Esophagus squamous epithelium (tissue), 5 donors: ENCODE results near the gene TNP2. TPM values are rescaled to one million over a fixed set of nuclear protein-coding genes. Genes with fewer than 3 reads are reported as not detected.

Source experiments
- DNase-seq: peaks from one replicate; lab custom pipeline; 2025; lab: John Stamatoyannopoulos, UW
- H3K27ac ChIP-seq, 4 donors: fragments of 200-600 bp; sonication (generic); one replicate each; pipeline ENCODE4 v1.5.1; 2016 to 2019; ENCODE audit warnings: mild to moderate bottlenecking in 1 of 4
- H3K27me3 ChIP-seq, 4 donors: fragments of 200-600 bp; sonication (generic); 1 replicate in 3 of 4; 2 replicates in 1 of 4; pipeline versions ENCODE4 v1.5.1 to v1.6.0; 2017 to 2021; ENCODE audit warnings: antibody characterized with exemption in 1 of 4
- H3K36me3 ChIP-seq, 3 donors: fragments of 200-600 bp; sonication (generic); one replicate each; pipeline ENCODE4 v1.5.1; 2016 to 2019
- H3K4me1 ChIP-seq, 3 donors: fragments of 200-600 bp; sonication (generic); one replicate each; pipeline ENCODE4 v1.5.1; 2017 to 2019
- H3K4me3 ChIP-seq, 4 donors: fragments of 200-600 bp; sonication (generic); 1 replicate in 3 of 4; 2 replicates in 1 of 4; pipeline ENCODE4 v1.5.1; 2016 to 2019; ENCODE audit warnings: mild to moderate bottlenecking in 2 of 4, moderate library complexity in 1 of 4
- H3K9me3 ChIP-seq, 3 donors: fragments of 200-600 bp; sonication (generic); one replicate each; pipeline ENCODE4 v1.5.1; 2016 to 2019
- CTCF ChIP-seq, 6 experiments: fragments of 450-650 bp in 4 of 6; fragments of 200-600 bp in 2 of 6; sonication (generic) in 2 of 6; IDR thresholded peaks; one replicate each; pipeline ENCODE4 v1.5.1; 2016 to 2019; ENCODE audit warnings: antibody characterized with exemption in 6 of 6, mild to moderate bottlenecking in 4 of 6, moderate library complexity in 4 of 6
- POLR2A ChIP-seq, 4 donors: fragments of 450-650 bp; IDR thresholded peaks; one replicate each; pipeline ENCODE4 v1.6.1; 2017; ENCODE audit warnings: antibody characterized with exemption in 4 of 4, mild to moderate bottlenecking in 4 of 4, moderate library complexity in 3 of 4
- WGBS, 2 donors: methylation state at CpG; one replicate each; pipeline ENCODE4 v1.1.5; 2018; 5-methylcytosine and 5-hydroxymethylcytosine counted together
- intact Hi-C: fragments of 100-400 bp; cut with DNase I; formaldehyde crosslinking; loops from one replicate; pipeline ENCODE4 v1.15.0; 2022
- total RNA-seq, 4 donors: library from RNA; depleted of rRNA; stranded (reverse); fragments of >200 nt; gene quantifications; one replicate each; pipeline ENCODE4 v1.1.0, GENCODE V29; 2016
- donor health status: DM: yes; HTN: yes; CAD: no.

TNP2 gene
- not detected for total RNA-seq

GRCh38 chr16:11268921-11269375, at the start of gene TNP2:
Gene TNP2 (minus strand): TSS chr16:11269325. CDS start chr16:11269262, 63 bp downstream.
- no peak for TF ChIP-seq CTCF (IDR thresholded peaks at IDR 0.05)
- no peak for TF ChIP-seq POLR2A (IDR thresholded peaks at IDR 0.05)
- no peaks in the 10 kb centered on the region for H3K36me3 ChIP-seq
- no peaks in the 10 kb centered on the region for H3K9me3 ChIP-seq
- H3K4me1 ChIP-seq: peaks cover 0 to 10% (median 0%) of the 10 kb centered on the region in 3 donors
- intact Hi-C loops: no loop called here
- 96 to 100% methylated on average over 1 to 5 of the region's 11 CpGs for WGBS, 2 donors
- no peak for DNase-seq
- no peaks in the 10 kb centered on the region for H3K27me3 ChIP-seq
- H3K27ac ChIP-seq: no peak within 1 kb of the TSS
- no peak within 1 kb of the TSS for H3K4me3 ChIP-seq

- TF ChIP-seq POLR2A (IDR thresholded peaks at IDR 0.05) (no peak), CTCF (IDR thresholded peaks at IDR 0.05) (no peak)
- WGBS, 2 donors: 91 to 93% methylated on average over 8 of the region's 8 CpGs
Measured at GRCh38 chr16:11318817-11319216, 49.7 kb upstream of the TNP2 start.

GRCh38 chr16:11316331-11317015, 47.3 kb upstream of the TNP2 start:
- intact Hi-C loops: no loop called here
- WGBS, 2 donors: 81 to 87% methylated on average over 10 of the region's 23 CpGs
- Histone ChIP-seq H3K36me3 (no peaks in the 10 kb centered on the region), H3K27me3 (no peaks in the 10 kb centered on the region), H3K9me3 (no peaks in the 10 kb centered on the region), H3K4me3 (no peak overlapping the region), H3K4me1 (peaks cover 0 to 16% (median 11%) of the 10 kb centered on the region in 3 donors), H3K27ac (no peak overlapping the region)
- TF ChIP-seq CTCF (IDR thresholded peaks at IDR 0.05): no peak
- no peak for TF ChIP-seq POLR2A (IDR thresholded peaks at IDR 0.05)
- DNase-seq: no peak

More at GRCh38 chr16:11318817-11319216, 49.7 kb upstream of the TNP2 start:
- no peaks in the 10 kb centered on the region for H3K27me3 ChIP-seq
- no peaks in the 10 kb centered on the region for H3K36me3 ChIP-seq
- intact Hi-C loops: no loop called here
- no peak overlapping the region for H3K27ac ChIP-seq
- no peaks in the 10 kb centered on the region for H3K9me3 ChIP-seq
- H3K4me3 ChIP-seq: no peak overlapping the region
- no peaks in the 10 kb centered on the region for H3K4me1 ChIP-seq
- DNase-seq: no peak

- 47% methylated on average over 5 to 6 of the region's 13 CpGs for WGBS, 2 donors
- DNase-seq: no peak
Measured at GRCh38 chr16:11315510-11315909, 46.4 kb upstream of the TNP2 start.

More at GRCh38 chr16:11315510-11315909, 46.4 kb upstream of the TNP2 start:
- no peaks in the 10 kb centered on the region for H3K36me3 ChIP-seq
- H3K4me1 ChIP-seq: peaks cover 0 to 16% (median 11%) of the 10 kb centered on the region in 3 donors
- intact Hi-C loops: no loop called here
- H3K27ac ChIP-seq: no peak overlapping the region
- no peaks in the 10 kb centered on the region for H3K9me3 ChIP-seq
- H3K27me3 ChIP-seq: no peaks in the 10 kb centered on the region
- H3K4me3 ChIP-seq: no peak overlapping the region
- no peak for TF ChIP-seq POLR2A (IDR thresholded peaks at IDR 0.05)
- no peak for TF ChIP-seq CTCF (IDR thresholded peaks at IDR 0.05)
